ENCODE data around the gene TEX264. TPM values are rescaled to one million over a fixed set of nuclear protein-coding genes. Genes with fewer than 3 reads are reported as not detected.

Gene TEX264
- total and polyA plus RNA-seq, 2 of the 13 experiments (the other 11 are each of a cell fraction or from before 2014, with no cell fraction given) = 35.2 to 52.1 TPM

DNA sequence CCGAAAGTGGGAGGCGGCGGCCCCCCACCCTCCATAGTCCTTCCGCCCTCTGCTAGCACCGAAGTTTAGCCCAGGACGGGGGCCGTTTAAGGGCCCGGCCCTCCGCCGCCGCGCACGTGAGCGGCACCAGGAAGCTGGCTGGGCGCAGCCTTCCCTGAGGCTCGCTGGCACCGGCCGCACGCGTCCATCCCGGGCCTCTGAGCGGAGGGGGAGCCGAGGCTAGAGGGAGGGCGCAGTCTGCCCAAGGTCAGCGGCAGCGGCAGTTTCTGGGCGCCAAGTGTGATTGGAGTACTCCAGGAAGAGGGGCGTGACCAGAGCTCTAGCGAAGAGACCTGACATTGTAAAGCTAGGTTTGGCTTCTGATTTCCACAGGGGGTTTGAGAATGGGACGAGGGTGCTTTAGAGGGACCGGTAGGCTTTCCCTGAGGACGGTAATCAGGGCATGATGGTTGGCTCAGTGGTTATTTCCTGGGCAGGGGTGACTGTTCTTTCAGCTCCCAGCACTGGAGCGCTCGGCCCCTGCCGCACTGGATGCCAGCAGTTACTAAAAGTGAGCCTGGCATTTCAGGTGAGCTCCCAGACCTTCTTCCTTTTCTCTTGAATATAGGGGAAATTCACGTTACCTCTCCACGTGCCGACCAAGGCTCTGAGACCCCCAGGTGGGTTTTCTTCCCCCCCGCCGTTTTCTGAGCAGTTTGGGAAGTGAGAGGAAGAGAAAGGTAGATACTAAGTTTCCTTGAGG lies 853 bp downstream of the TEX264 start (continued):
- TF ChIP-seq, protein P1, sequence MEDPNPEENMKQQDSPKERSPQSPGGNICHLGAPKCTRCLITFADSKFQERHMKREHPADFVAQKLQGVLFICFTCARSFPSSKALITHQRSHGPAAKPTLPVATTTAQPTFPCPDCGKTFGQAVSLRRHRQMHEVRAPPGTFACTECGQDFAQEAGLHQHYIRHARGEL (CRISPR knock-in tag; IDR thresholded peaks at IDR 0.05) = no peak
- TF ChIP-seq, protein P2, sequence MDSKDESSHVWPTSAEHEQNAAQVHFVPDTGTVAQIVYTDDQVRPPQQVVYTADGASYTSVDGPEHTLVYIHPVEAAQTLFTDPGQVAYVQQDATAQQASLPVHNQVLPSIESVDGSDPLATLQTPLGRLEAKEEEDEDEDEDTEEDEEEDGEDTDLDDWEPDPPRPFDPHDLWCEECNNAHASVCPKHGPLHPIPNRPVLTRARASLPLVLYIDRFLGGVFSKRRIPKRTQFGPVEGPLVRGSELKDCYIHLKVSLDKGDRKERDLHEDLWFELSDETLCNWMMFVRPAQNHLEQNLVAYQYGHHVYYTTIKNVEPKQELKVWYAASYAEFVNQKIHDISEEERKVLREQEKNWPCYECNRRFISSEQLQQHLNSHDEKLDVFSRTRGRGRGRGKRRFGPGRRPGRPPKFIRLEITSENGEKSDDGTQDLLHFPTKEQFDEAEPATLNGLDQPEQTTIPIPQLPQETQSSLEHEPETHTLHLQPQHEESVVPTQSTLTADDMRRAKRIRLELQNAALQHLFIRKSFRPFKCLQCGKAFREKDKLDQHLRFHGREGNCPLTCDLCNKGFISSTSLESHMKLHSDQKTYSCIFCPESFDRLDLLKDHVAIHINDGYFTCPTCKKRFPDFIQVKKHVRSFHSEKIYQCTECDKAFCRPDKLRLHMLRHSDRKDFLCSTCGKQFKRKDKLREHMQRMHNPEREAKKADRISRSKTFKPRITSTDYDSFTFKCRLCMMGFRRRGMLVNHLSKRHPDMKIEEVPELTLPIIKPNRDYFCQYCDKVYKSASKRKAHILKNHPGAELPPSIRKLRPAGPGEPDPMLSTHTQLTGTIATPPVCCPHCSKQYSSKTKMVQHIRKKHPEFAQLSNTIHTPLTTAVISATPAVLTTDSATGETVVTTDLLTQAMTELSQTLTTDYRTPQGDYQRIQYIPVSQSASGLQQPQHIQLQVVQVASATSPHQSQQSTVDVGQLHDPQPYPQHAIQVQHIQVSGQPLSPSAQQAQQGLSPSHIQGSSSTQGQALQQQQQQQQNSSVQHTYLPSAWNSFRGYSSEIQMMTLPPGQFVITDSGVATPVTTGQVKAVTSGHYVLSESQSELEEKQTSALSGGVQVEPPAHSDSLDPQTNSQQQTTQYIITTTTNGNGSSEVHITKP (CRISPR knock-in tag; IDR thresholded peaks at IDR 0.05; ENCODE audit: low read depth) = peak; percentile 63; the same call in 1 of the 2 replicates
- TF ChIP-seq ZNF501 (CRISPR knock-in tag; IDR thresholded peaks at IDR 0.05) (peak; percentile 76), RFX1 (IDR thresholded peaks at IDR 0.05) (no peak), MTA3 (CRISPR knock-in tag; IDR thresholded peaks at IDR 0.05) (no peak), ZMYM4 (CRISPR knock-in tag; IDR thresholded peaks at IDR 0.05) (0 out of 2 replicates have a peak, but pooled peaks have one; percentile 32), ZFP90 (CRISPR knock-in tag; IDR thresholded peaks at IDR 0.05; ENCODE audit: borderline replicate concordance) (peak; percentile 22; the same call in 1 of the 2 replicates), ZNF281 (CRISPR knock-in tag; IDR thresholded peaks at IDR 0.05; ENCODE audit: borderline replicate concordance) (no peak), ELF1 (CRISPR knock-in tag; IDR thresholded peaks at IDR 0.05) (peak; percentile 48), TAF1 (CRISPR knock-in tag; IDR thresholded peaks at IDR 0.05) (peak; percentile 50; the same call in 1 of the 2 replicates), RBAK (CRISPR knock-in tag; IDR thresholded peaks at IDR 0.05) (no peak), FOXK1 (CRISPR knock-in tag; IDR thresholded peaks at IDR 0.05; ENCODE audit: borderline replicate concordance, low read depth) (0 out of 2 replicates have a peak, but pooled peaks have one; percentile 58), JARID2 (CRISPR knock-in tag; IDR thresholded peaks at IDR 0.05; ENCODE audit: insufficient replicate concordance) (peak; percentile 7), KAT7 (CRISPR knock-in tag; IDR thresholded peaks at IDR 0.05; ENCODE audit: borderline replicate concordance) (0 out of 2 replicates have a peak, but pooled peaks have one; percentile 34), ZBTB7A (CRISPR knock-in tag; IDR thresholded peaks at IDR 0.05) (no peak), PHF5A (CRISPR knock-in tag; IDR thresholded peaks at IDR 0.05; ENCODE audit: low read depth, unreplicated experiment) (no peak), KLF9 (CRISPR knock-in tag; IDR thresholded peaks at IDR 0.05; ENCODE audit: low read depth) (peak; percentile 85; the same call in 1 of the 2 replicates), ZBTB25 (CRISPR knock-in tag; IDR thresholded peaks at IDR 0.05) (peak; percentile 59; the same call in 1 of the 2 replicates)
- TF ChIP-seq, protein P3, sequence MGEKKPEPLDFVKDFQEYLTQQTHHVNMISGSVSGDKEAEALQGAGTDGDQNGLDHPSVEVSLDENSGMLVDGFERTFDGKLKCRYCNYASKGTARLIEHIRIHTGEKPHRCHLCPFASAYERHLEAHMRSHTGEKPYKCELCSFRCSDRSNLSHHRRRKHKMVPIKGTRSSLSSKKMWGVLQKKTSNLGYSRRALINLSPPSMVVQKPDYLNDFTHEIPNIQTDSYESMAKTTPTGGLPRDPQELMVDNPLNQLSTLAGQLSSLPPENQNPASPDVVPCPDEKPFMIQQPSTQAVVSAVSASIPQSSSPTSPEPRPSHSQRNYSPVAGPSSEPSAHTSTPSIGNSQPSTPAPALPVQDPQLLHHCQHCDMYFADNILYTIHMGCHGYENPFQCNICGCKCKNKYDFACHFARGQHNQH (CRISPR knock-in tag; IDR thresholded peaks at IDR 0.05) = peak; percentile 25; the same call in 1 of the 2 replicates
